SK-N-SH (cell line): ENCODE data around the gene LRRC27. TPM values are rescaled to one million over a fixed set of nuclear protein-coding genes. Genes with fewer than 3 reads are reported as not detected.

ENCODE experiments used
- CTCF ChIA-PET: fragments of 300-600, 350-600 bp; formaldehyde crosslinking; extraction: SDS; loops from one replicate; lab custom pipeline; 2021; lab: Yijun Ruan, JAX
- POLR2A ChIA-PET: fragments of 350-600 bp; sonication (Branson Sonifier 250); formaldehyde crosslinking; extraction: SDS; loops from one replicate; lab custom pipeline; 2020; ENCODE audit warnings: antibody characterized with exemption, inconsistent platforms; lab: Yijun Ruan, JAX
- DNase-seq: peaks from one replicate; pipeline ENCODE4 v3.0.0; 2012
- H2AFZ ChIP-seq: fragments of 200-600 bp; sonication (generic); 2 replicates; pipeline ENCODE4 v1.8.1; 2016; ENCODE audit warnings: antibody characterized with exemption, mild to moderate bottlenecking, low read depth
- H3F3A ChIP-seq: fragments of 200-600 bp; sonication (generic); replicated peaks from 2 replicates; pipeline ENCODE3; 2016; ENCODE audit warnings: antibody characterized with exemption, mild to moderate bottlenecking; ENCODE audit not compliant: insufficient read depth
- H3K27ac ChIP-seq, 2 experiments: fragments of 200-500 bp in 1 of 2; fragments of 200-600 bp in 1 of 2; sonication (Bioruptor generic) in 1 of 2; sonication (generic), shearing (Covaris generic) in 1 of 2; 2 replicates each; pipeline versions ENCODE4 v1.5.1 to v1.6.1; 2014 to 2016; ENCODE audit warnings: low read depth in 2 of 2, inconsistent platforms in 1 of 2, low read length in 1 of 2, mild to moderate bottlenecking in 1 of 2, mixed read lengths in 1 of 2
- H3K27me3 ChIP-seq: fragments of 200-600 bp; sonication (generic), shearing (Covaris generic); 2 replicates; pipeline ENCODE4 v1.6.1; 2016; ENCODE audit warnings: mixed run types; ENCODE audit not compliant: insufficient read depth
- H3K36me3 ChIP-seq, 2 experiments: fragments of 200-500 bp in 1 of 2; fragments of 200-600 bp in 1 of 2; sonication (Bioruptor generic) in 1 of 2; sonication (generic) in 1 of 2; replicated peaks in 1 of 2; 2 replicates each; pipeline versions ENCODE3 to v1.5.1; 2014 to 2016; ENCODE audit warnings: low read length in 1 of 2, mild to moderate bottlenecking in 1 of 2; ENCODE audit not compliant: insufficient read depth in 2 of 2, control insufficient read depth in 1 of 2
- H3K4me1 ChIP-seq, 2 experiments: fragments of 200-500 bp in 1 of 2; fragments of 200-600 bp in 1 of 2; sonication (Bioruptor generic) in 1 of 2; sonication (generic), shearing (Covaris generic) in 1 of 2; 2 replicates each; pipeline versions ENCODE4 v1.5.1 to v1.6.1; 2014 to 2016; ENCODE audit warnings: low read depth in 1 of 2, low read length in 1 of 2, mixed run types in 1 of 2; ENCODE audit not compliant: insufficient read depth in 2 of 2, control insufficient read depth in 1 of 2
- H3K4me2 ChIP-seq: fragments of 200-600 bp; sonication (generic), shearing (Covaris generic); 2 replicates; pipeline ENCODE4 v1.6.1; 2017; ENCODE audit warnings: mixed run types
- H3K4me3 ChIP-seq, 2 experiments: fragments of 200-500 bp in 1 of 2; fragments of 200-600 bp in 1 of 2; sonication (Bioruptor generic) in 1 of 2; sonication (generic), shearing (Covaris generic) in 1 of 2; 2 replicates each; pipeline versions ENCODE4 v1.5.1 to v1.8.1; 2014 to 2016; ENCODE audit warnings: low read depth in 2 of 2, inconsistent platforms in 1 of 2, low read length in 1 of 2, mild to moderate bottlenecking in 1 of 2, mixed read lengths in 1 of 2, moderate library complexity in 1 of 2
- H3K79me2 ChIP-seq: fragments of 200-600 bp; sonication (generic); 2 replicates; pipeline ENCODE4 v1.8.1; 2017; ENCODE audit warnings: mild to moderate bottlenecking; ENCODE audit not compliant: insufficient read depth
- H3K9ac ChIP-seq: fragments of 200-600 bp; sonication (generic); 2 replicates; pipeline ENCODE4 v1.6.1; 2017; ENCODE audit warnings: mixed run types
- H3K9me2 ChIP-seq: fragments of 200-600 bp; sonication (generic); 2 replicates; pipeline ENCODE4 v1.6.1; 2017; ENCODE audit warnings: mixed run types
- H3K9me3 ChIP-seq: fragments of 200-600 bp; sonication (generic); 2 replicates; pipeline ENCODE4 v1.6.1; 2017; ENCODE audit warnings: mixed run types, mild to moderate bottlenecking, moderate library complexity
- H4K20me1 ChIP-seq: fragments of 200-600 bp; sonication (generic); 2 replicates; pipeline ENCODE4 v1.6.1; 2017; ENCODE audit warnings: mild to moderate bottlenecking, mixed run types; ENCODE audit not compliant: insufficient read depth
- CTCF ChIP-seq: fragments of 200-600 bp; sonication (generic); IDR thresholded peaks from 2 replicates; pipeline ENCODE4 v1.6.1; 2017; ENCODE audit warnings: antibody characterized with exemption, mild to moderate bottlenecking, moderate library complexity
- ELF1 ChIP-seq: IDR thresholded peaks from 2 replicates; pipeline ENCODE4 v1.4.0; 2012
- EP300 ChIP-seq, 2 experiments: IDR thresholded peaks; 2 replicates each; pipeline versions ENCODE4 v1.4.0 to v1.6.1; 2012; ENCODE audit warnings: borderline replicate concordance in 1 of 2, low read depth in 1 of 2, low read length in 1 of 2
- MEF2A ChIP-seq: IDR thresholded peaks from 2 replicates; pipeline ENCODE4 v1.4.0; 2012; ENCODE audit warnings: low read depth, borderline replicate concordance
- NFIC ChIP-seq: IDR thresholded peaks from 2 replicates; pipeline ENCODE4 v1.4.0; 2012; ENCODE audit warnings: borderline replicate concordance
- NRF1 ChIP-seq: IDR thresholded peaks from 2 replicates; pipeline ENCODE4 v1.6.1; 2012; ENCODE audit warnings: low read depth, mild to moderate bottlenecking, low read length
- PBX3 ChIP-seq: IDR thresholded peaks from 2 replicates; pipeline ENCODE4; 2012
- RAD21 ChIP-seq: IDR thresholded peaks from 2 replicates; pipeline ENCODE4 v1.6.1; 2012; ENCODE audit warnings: mild to moderate bottlenecking, low read length
- SMC3 ChIP-seq: IDR thresholded peaks from 2 replicates; pipeline ENCODE4 v1.6.1; 2012; ENCODE audit warnings: low read depth, low read length, improper control_type of control experiment
- USF1 ChIP-seq: IDR thresholded peaks from 2 replicates; pipeline ENCODE4 v1.4.0; 2012; ENCODE audit warnings: low read depth, borderline replicate concordance
- ZBTB33 ChIP-seq: IDR thresholded peaks from 2 replicates; pipeline ENCODE4 v1.4.0; 2012; ENCODE audit warnings: low read depth, borderline replicate concordance
- WGBS: methylation state at CpG from one replicate; pipeline ENCODE4 v1.1.6; 2017; ENCODE audit warnings: low lambda C conversion rate; 5-methylcytosine and 5-hydroxymethylcytosine counted together
- polyA plus RNA-seq, 3 experiments: library from polyadenylated mRNA; depleted of rRNA; stranded (reverse); fragments of >200 nt; gene quantifications; 2 replicates each; pipeline ENCODE4 v1.2.3, GENCODE V29; 2012

Gene LRRC27
- polyA plus RNA-seq, 1 of the 3 experiments (the other 2 are of a cell fraction): 10.0 TPM

- TF ChIP-seq USF1 (no peak), NRF1 (no peak), ELF1 (no peak)
- TF ChIP-seq, all 33 proteins: peak for 0
These were observed 38.7 kb downstream of the LRRC27 start (continued) for GRCh38 chr10:132370426-132371340.

- no peak overlapping the region for H3K9ac ChIP-seq
- no peaks in the 10 kb centered on the region for H3F3A ChIP-seq
- H3K4me2 ChIP-seq: no peak overlapping the region
- no peaks in the 10 kb centered on the region for H4K20me1 ChIP-seq
- H3K36me3 ChIP-seq: peaks cover 0 to 20% of the 10 kb centered on the region in 2 experiments
- POLR2A ChIA-PET: no interaction called here
- CTCF ChIA-PET: interaction anchor here (1.2 to 4.1 kb wide), 2 partner anchors 11 to 76 kb away, joined by 3 to 17 read pairs; no protein-coding TSS in a partner anchor
- H2AFZ ChIP-seq: no peak overlapping the region
- 88% methylated on average over 8 of the region's 9 CpGs for WGBS
- no peaks in the 10 kb centered on the region for H3K9me2 ChIP-seq
- no peak for DNase-seq
- no peak for TF ChIP-seq PBX3
- no peak for TF ChIP-seq EP300 (IDR thresholded peaks at IDR 0.05; ENCODE audit: borderline replicate concordance in 1 of 2, low read depth in 1 of 2, low read length in 1 of 2)
- TF ChIP-seq ZBTB33: no peak
- 0 out of 2 replicates have a peak, but pooled peaks have one; percentile 9 for TF ChIP-seq RAD21
- peak; percentile 45 for TF ChIP-seq CTCF
- TF ChIP-seq MEF2A: no peak
- TF ChIP-seq NFIC: no peak
- peak; percentile 17; the same call in 1 of the 2 replicates for TF ChIP-seq SMC3
- H3K9me3 ChIP-seq: no peaks in the 10 kb centered on the region
- no peaks in the 10 kb centered on the region for H3K4me1 ChIP-seq
- no peak overlapping the region for H3K4me3 ChIP-seq
- no peaks in the 10 kb centered on the region for H3K79me2 ChIP-seq
- no peaks in the 10 kb centered on the region for H3K27me3 ChIP-seq
- no peak overlapping the region for H3K27ac ChIP-seq
These were observed 39.7 kb downstream of the LRRC27 start for GRCh38 chr10:132371641-132372081.
